ENCODE results near the gene PDCD10. TPM values are rescaled to one million over a fixed set of nuclear protein-coding genes. Genes with fewer than 3 reads are reported as not detected.

Gene PDCD10
- total and polyA plus RNA-seq, 2 donors (not counting 3 experiments of a cell fraction or from before 2014, with no cell fraction given): 21.3 to 47.8 TPM

GRCh38 chr3:167649746-167650145 lies 84.9 kb downstream of the PDCD10 start:
- BruUV-seq (replicated peaks): no TSS peak
- H3K27me3 ChIP-seq (ENCODE audit: control insufficient read depth in 2 of 2, insufficient read depth in 2 of 2, low read length in 2 of 2): no peaks in the 10 kb centered on the region
- no peaks in the 10 kb centered on the region for H3K79me2 ChIP-seq (ENCODE audit: control insufficient read depth, insufficient read depth, low read length)
- H4K20me1 ChIP-seq (replicated peaks; ENCODE audit: control insufficient read depth, extremely low read depth, insufficient read depth, low read length): no peaks in the 10 kb centered on the region
- no peaks in the 10 kb centered on the region for H3K4me1 ChIP-seq (ENCODE audit: control insufficient read depth, extremely low read depth, insufficient read depth, low read length)
- ChIA-PET POLR2A (no interaction called here), CTCF (no interaction called here)
- H3K9me1 ChIP-seq (replicated peaks; ENCODE audit: control insufficient read depth, extremely low read depth, insufficient read depth, low read length): no peaks in the 10 kb centered on the region
- H2AFZ ChIP-seq (ENCODE audit: low read depth, low read length): no peak overlapping the region
- no peak overlapping the region for H3K27ac ChIP-seq (ENCODE audit: insufficient read depth, low read depth, low read length)
- no peak overlapping the region for H3K4me3 ChIP-seq (replicated peaks in 1 of 3; ENCODE audit: insufficient read depth in 1 of 3, low read depth in 1 of 3, low read length in 3 of 3)
- H3K36me3 ChIP-seq (ENCODE audit: control insufficient read depth in 2 of 2, extremely low read depth in 1 of 2, insufficient read depth in 2 of 2, low read length in 2 of 2): no peaks in the 10 kb centered on the region
- dilution Hi-C loops (cut with MboI; ENCODE audit: extremely low pct_ligation_motif_present, low sequenced_read_pairs): no loop called here
- no peaks in the 10 kb centered on the region for H3K9me3 ChIP-seq (replicated peaks; ENCODE audit: control insufficient read depth, insufficient read depth, low read length)
- FAIRE-seq (no peak), DNase-seq (ENCODE audit: low read depth, low spot score) (no peak)
- intact Hi-C loops (cut with micrococcal nuclease): no loop called here
- TF ChIP-seq FOS (IDR thresholded peaks at IDR 0.05; ENCODE audit: borderline replicate concordance, insufficient read depth, low read length) (no peak), CTCF (IDR thresholded peaks at IDR 0.05; ENCODE audit: extremely low read depth in 1 of 2, insufficient read depth in 1 of 2, low read depth in 1 of 2, low read length in 2 of 2) (no peak), GATA2 (IDR thresholded peaks at IDR 0.05; ENCODE audit: insufficient read depth, insufficient read length, low read depth, low read length) (no peak), POLR2AphosphoS5 (IDR thresholded peaks at IDR 0.05; ENCODE audit: insufficient read depth, low read depth, low read length) (no peak), MAX (IDR thresholded peaks at IDR 0.05; ENCODE audit: insufficient read depth, insufficient read length) (no peak), POLR2A (IDR thresholded peaks at IDR 0.05; ENCODE audit: low read depth, low read length) (no peak), EZH2 (IDR thresholded peaks at IDR 0.05; ENCODE audit: borderline replicate concordance, low read depth, low read length, severe bottlenecking) (no peak), JUN (IDR thresholded peaks at IDR 0.05; ENCODE audit: borderline replicate concordance, insufficient read depth, insufficient read length, low read depth) (no peak), MYC (IDR thresholded peaks at IDR 0.05; ENCODE audit: low read depth, low read length) (no peak)
- H3K4me2 ChIP-seq (ENCODE audit: insufficient read depth, low read length): no peak overlapping the region
- H3K9ac ChIP-seq (replicated peaks; ENCODE audit: extremely low read depth, insufficient read depth, low read length): no peak overlapping the region

Measured in endothelial cell of umbilical vein (primary cell).